VCaP (cell line): ENCODE results near the gene TFAP2E.

Source experiments
- H3K27ac ChIP-seq: fragments of 450-650 bp; 2 replicates; pipeline ENCODE4 v1.5.1; 2017
- CTCF ChIP-seq: fragments of 450-650 bp; conservative IDR thresholded peaks from 2 replicates; pipeline ENCODE4 v1.5.1; 2017; ENCODE audit warnings: mild to moderate bottlenecking, moderate library complexity

Gene TFAP2E

GRCh38 chr1:35631396-35631795 lies 58.3 kb downstream of the TFAP2E start:
- no peak for TF ChIP-seq CTCF
- H3K27ac ChIP-seq = no peak overlapping the region

DNA sequence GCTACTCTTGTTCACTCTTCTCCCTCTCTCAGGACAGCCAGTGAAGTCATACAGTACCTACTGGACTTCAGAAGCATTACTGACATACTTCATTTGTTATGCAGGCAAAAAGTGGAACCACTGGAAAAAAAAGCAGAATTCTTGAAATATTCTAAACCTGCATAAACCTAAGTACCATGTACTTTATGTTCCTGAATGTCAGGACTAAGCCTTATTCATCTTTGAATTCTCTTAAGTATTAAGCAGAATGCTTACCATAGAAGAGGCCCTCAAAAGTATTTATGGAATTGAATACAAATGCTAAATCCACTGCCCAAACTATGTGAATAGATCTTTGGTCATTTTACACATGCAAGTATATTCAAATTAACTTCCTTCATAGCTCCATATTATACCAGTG lies 60.4 kb downstream of the TFAP2E start:
- no peak for TF ChIP-seq CTCF
- no peak overlapping the region for H3K27ac ChIP-seq

GRCh38 chr1:35637401-35637809 lies 64.3 kb downstream of the TFAP2E start:
- TF ChIP-seq CTCF = no peak
- H3K27ac ChIP-seq = peak overlapping the region; percentile 76

DNA sequence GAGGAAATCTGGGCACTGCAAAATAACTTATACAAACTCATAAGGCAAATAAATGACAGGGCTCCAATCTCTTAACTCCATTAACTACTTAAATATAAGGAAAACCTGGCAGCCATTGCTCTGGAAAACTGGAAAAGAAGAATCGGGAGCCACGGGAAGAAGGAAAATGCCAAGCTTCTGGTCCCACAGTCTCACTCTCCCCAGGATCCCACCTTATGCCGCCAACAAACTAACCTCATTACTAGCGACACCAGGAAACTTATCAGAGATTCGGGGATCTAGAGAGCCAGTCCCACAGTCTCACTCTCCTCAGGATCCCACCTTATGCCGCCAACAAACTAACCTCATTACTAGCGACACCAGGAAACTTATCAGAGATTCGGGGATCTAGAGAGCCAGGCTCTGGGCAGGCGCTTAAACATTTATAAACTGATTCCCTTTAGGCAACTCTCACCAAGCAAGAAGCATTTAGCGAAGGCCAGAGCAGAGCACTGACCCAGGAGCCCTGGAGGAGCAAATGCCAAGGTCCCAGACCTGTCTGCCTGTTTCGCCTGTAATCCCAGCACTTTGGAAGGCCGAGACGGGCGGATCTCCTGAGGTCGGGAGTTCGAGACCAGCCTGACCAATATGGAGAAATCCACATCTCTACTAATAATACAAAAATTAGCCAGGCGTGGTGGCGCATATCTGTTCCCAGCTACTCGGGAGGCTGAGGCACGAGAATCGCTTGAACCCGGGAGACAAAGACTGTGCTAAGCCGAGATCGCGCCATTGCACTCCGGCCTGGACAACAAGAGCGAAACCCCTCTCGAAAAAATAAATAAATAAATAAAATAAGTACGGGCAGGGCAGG lies 67.5 kb downstream of the TFAP2E start:
- TF ChIP-seq CTCF = no peak
- peak overlapping the region; percentile 87 for H3K27ac ChIP-seq

GRCh38 chr1:35641233-35641866 lies 68.2 kb downstream of the TFAP2E start, which contains the start of gene PSMB2:
PSMB2 (minus strand) TSS chr1:35641526; CDS start chr1:35641432, 94 bp downstream.
- no peak for TF ChIP-seq CTCF

DNA sequence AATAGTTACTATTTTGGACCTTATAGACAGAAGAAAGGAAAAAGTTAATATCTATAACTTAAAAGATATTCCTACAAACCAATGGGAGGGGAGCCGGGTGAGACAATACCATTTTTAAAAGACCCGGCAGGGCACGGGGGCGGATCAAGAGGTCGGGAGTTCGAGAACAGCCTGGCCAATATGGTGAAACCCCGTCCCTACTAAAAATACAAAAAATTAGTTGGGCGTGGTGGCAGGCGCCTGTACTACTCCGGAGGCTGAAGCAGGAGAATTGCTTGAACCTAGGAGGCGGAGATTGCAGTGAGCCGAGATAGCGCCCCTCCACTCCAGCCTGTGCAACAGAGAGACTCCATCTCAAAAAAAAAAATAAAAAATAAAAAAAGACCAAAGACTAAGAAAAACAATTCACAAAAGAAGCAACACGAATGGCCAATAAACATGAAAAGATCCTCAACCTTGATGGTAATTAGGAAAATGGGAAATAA lies 69.4 kb downstream of the TFAP2E start:
- 0 out of 2 replicates have a peak, but pooled peaks have one; percentile 12 for TF ChIP-seq CTCF
- peak overlapping the region; percentile 87 for H3K27ac ChIP-seq

More at GRCh38 chr1:35641233-35641866, 68.2 kb downstream of the TFAP2E start, which contains the start of gene PSMB2:
- H3K27ac ChIP-seq = peak within 1 kb of the TSS; percentile 87

DNA sequence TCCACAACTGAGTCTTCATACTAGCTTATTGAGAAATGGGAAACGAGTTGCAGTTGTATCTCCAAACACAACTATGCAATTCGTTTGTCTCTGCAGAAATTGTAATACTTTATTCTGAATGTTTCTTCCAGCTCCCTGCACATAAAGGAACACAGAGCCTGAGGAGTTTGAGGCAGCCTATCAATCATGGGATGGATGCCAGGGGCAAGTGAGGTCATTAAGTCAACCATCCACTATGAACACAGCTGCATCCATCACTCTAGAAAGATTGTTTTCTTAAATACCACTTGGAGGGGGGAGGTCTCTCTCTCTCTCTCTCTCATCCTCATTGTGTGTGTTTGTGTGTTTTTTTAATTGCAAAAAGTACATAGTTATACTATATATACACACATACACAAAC lies 71.1 kb downstream of the TFAP2E start:
- no peak overlapping the region for H3K27ac ChIP-seq
- TF ChIP-seq CTCF = no peak
